ENCODE measurements around the gene SLC6A19. TPM values are rescaled to one million over a fixed set of nuclear protein-coding genes. Genes with fewer than 3 reads are reported as not detected.
A peak's percentile ranks its signal among the peaks of the same experiment; 100 is the strongest.

The SLC6A19 gene
- total and polyA plus RNA-seq, 11 donors = not detected

DNA sequence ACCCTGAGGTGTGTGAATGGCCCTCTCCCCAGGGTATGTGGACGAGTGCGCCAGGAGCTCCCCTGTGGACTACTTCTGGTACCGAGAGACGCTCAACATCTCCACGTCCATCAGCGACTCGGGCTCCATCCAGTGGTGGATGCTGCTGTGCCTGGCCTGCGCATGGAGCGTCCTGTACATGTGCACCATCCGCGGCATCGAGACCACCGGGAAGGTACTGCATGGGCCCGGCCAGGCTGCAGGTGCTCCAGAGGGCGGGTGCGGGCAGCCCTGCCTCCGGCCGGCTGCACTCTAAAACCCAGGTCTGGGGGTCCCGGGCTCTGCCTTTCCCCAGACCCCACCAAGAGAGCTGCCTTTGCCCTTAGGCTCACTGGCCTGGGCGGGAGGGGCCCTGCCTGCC, 10.9 kb downstream of the SLC6A19 start:
- no peak overlapping the region for H3K27ac ChIP-seq
- no peak for TF ChIP-seq POLR2A (IDR thresholded peaks at IDR 0.05)
- TF ChIP-seq, protein P1, sequence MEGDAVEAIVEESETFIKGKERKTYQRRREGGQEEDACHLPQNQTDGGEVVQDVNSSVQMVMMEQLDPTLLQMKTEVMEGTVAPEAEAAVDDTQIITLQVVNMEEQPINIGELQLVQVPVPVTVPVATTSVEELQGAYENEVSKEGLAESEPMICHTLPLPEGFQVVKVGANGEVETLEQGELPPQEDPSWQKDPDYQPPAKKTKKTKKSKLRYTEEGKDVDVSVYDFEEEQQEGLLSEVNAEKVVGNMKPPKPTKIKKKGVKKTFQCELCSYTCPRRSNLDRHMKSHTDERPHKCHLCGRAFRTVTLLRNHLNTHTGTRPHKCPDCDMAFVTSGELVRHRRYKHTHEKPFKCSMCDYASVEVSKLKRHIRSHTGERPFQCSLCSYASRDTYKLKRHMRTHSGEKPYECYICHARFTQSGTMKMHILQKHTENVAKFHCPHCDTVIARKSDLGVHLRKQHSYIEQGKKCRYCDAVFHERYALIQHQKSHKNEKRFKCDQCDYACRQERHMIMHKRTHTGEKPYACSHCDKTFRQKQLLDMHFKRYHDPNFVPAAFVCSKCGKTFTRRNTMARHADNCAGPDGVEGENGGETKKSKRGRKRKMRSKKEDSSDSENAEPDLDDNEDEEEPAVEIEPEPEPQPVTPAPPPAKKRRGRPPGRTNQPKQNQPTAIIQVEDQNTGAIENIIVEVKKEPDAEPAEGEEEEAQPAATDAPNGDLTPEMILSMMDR (IDR thresholded peaks at IDR 0.05) = no peak
- H3K27me3 ChIP-seq = peaks cover 0 to 10% (median 0%) of the 10 kb centered on the region in 9 donors
- H3K36me3 ChIP-seq = no peaks in the 10 kb centered on the region
- DNase-seq (peak in 2 of 5 donors; percentile 7 to 44), ATAC-seq (no peak)
- no peaks in the 10 kb centered on the region for H3K9me3 ChIP-seq
- WGBS, 4 donors = 78 to 93% (median 89%) methylated on average over 5 to 20 of the region's 20 CpGs
- no peaks in the 10 kb centered on the region for H3K4me1 ChIP-seq
- intact Hi-C loops (cut with DNase I) = no loop called here
- H3K4me3 ChIP-seq = no peak overlapping the region

DNA sequence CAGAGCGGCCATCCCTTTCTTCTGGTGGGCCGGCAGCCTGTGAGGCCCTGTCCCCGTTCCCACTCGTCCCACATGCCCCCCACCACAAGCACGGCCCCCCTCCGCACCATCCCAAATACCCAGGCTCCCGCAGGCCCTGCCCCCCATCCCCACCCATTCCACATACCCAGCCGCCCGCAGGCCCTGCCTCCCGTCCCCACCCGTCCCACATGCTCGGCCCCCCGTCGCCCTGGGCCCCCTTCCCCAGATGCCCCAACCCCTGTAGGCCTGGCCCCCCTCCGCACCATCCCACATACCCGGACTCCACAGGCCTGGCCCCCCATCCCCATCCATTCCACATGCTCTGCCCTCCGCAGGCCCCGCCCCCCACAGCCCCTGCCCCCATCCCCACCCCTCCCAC, 11.5 kb downstream of the SLC6A19 start:
- H3K4me1 ChIP-seq = no peaks in the 10 kb centered on the region
- ATAC-seq = no peak
- DNase-seq = peak in 2 of 5 donors; percentile 11 to 40
- intact Hi-C loops (cut with DNase I) = no loop called here
- H3K36me3 ChIP-seq = no peaks in the 10 kb centered on the region
- no peak overlapping the region for H3K27ac ChIP-seq
- peaks cover 0 to 6% (median 0%) of the 10 kb centered on the region in 9 donors for H3K27me3 ChIP-seq
- 86 to 93% (median 88%) methylated on average over 17 to 18 of the region's 18 CpGs for WGBS, 4 donors
- no peak overlapping the region for H3K4me3 ChIP-seq
- H3K9me3 ChIP-seq = no peaks in the 10 kb centered on the region
- TF ChIP-seq POLR2A (IDR thresholded peaks at IDR 0.05) = no peak
- TF ChIP-seq, protein P1 (IDR thresholded peaks at IDR 0.05) = no peak

GRCh38 chr5:1213508-1214162, 12.2 kb downstream of the SLC6A19 start:
- TF ChIP-seq, protein P1 (IDR thresholded peaks at IDR 0.05) = no peak
- no peak for TF ChIP-seq POLR2A (IDR thresholded peaks at IDR 0.05)
- H3K4me3 ChIP-seq = no peak overlapping the region
- no peaks in the 10 kb centered on the region for H3K36me3 ChIP-seq
- no peaks in the 10 kb centered on the region for H3K9me3 ChIP-seq
- DNase-seq (peak in 2 of 5 donors; percentile 21 to 51), ATAC-seq (no peak)
- H3K27me3 ChIP-seq = peaks cover 0 to 5% (median 0%) of the 10 kb centered on the region in 9 donors
- H3K4me1 ChIP-seq = no peaks in the 10 kb centered on the region
- no peak overlapping the region for H3K27ac ChIP-seq
- WGBS, 4 donors = 86 to 93% (median 88%) methylated on average over 15 to 25 of the region's 25 CpGs
- intact Hi-C loops (cut with DNase I) = no loop called here

GRCh38 chr5:1214163-1214935, 13.0 kb downstream of the SLC6A19 start:
- no peaks in the 10 kb centered on the region for H3K4me1 ChIP-seq
- no peaks in the 10 kb centered on the region for H3K36me3 ChIP-seq
- H3K27me3 ChIP-seq = peaks cover 0 to 5% (median 0%) of the 10 kb centered on the region in 9 donors
- no peak overlapping the region for H3K27ac ChIP-seq
- TF ChIP-seq, protein P1 (IDR thresholded peaks at IDR 0.05) = no peak
- TF ChIP-seq POLR2A (IDR thresholded peaks at IDR 0.05) = no peak
- no peak overlapping the region for H3K4me3 ChIP-seq
- DNase-seq (peak in 2 of 5 donors; percentile 15 to 44), ATAC-seq (no peak)
- intact Hi-C loops (cut with DNase I) = no loop called here
- WGBS, 4 donors = 66 to 74% (median 70%) methylated on average over 21 to 22 of the region's 22 CpGs
- H3K9me3 ChIP-seq = no peaks in the 10 kb centered on the region

Data from heart left ventricle (tissue), 16 donors.